ENCODE results near the gene OR6P1. TPM values are rescaled to one million over a fixed set of nuclear protein-coding genes. Genes with fewer than 3 reads are reported as not detected.

OR6P1 gene
- total RNA-seq = not detected in 2 replicates

GRCh38 chr1:158570480-158570879 lies at the start of gene OR6P1:
OR6P1 (minus strand) TSS chr1:158570580; CDS start chr1:158563604, 6,976 bp downstream.

GRCh38 chr1:158604968-158605367 lies 34.6 kb upstream of the OR6P1 start, which contains the start of gene OR10Z1:
OR10Z1 (plus strand) TSS chr1:158605268; CDS start chr1:158606439, 1,171 bp downstream.

GRCh38 chr1:158579733-158580132 lies 9.4 kb upstream of the OR6P1 start, which contains the start of gene OR10X1:
OR10X1 (minus strand) TSS chr1:158579899; CDS start chr1:158579899, 0 bp downstream.

GRCh38 chr1:158554352-158554751 lies 16.0 kb downstream of the OR6P1 start, which contains the start of gene OR6Y1:
OR6Y1 (minus strand) TSS chr1:158554405; CDS start chr1:158548105, 6,300 bp downstream.

Other genes starting within 250 kb of the OR6P1 start
- gene CD1B, start 239.0 kb downstream of the OR6P1 start, total RNA-seq = not detected in 2 replicates
- not detected in 2 replicates for gene CD1E, start 216.7 kb downstream of the OR6P1 start, total RNA-seq
- not detected in 2 replicates for gene OR10T2, start 171.1 kb downstream of the OR6P1 start, total RNA-seq
- gene OR10K2, start 144.3 kb downstream of the OR6P1 start, total RNA-seq = not detected in 2 replicates
- gene OR10K1, start 108.7 kb downstream of the OR6P1 start, total RNA-seq = not detected in 2 replicates
- not detected in 2 replicates for gene OR10R2, start 98.4 kb downstream of the OR6P1 start, total RNA-seq
- gene OR6Y1, start 16.2 kb downstream of the OR6P1 start, total RNA-seq = not detected in 2 replicates
- gene OR10X1, start 9.3 kb upstream of the OR6P1 start, total RNA-seq = not detected in 2 replicates
- gene OR10Z1, start 34.7 kb upstream of the OR6P1 start, total RNA-seq = not detected in 2 replicates
- gene SPTA1, start 116.1 kb upstream of the OR6P1 start, total RNA-seq = not detected in 2 replicates
- not detected in 2 replicates for gene OR6K2, start 130.1 kb upstream of the OR6P1 start, total RNA-seq
- under 0.01 TPM in 1 of 2 replicates, not detected in the other for gene OR6K3, start 150.1 kb upstream of the OR6P1 start, total RNA-seq
- gene OR6K6, start 184.1 kb upstream of the OR6P1 start, total RNA-seq = not detected in 2 replicates
- not detected in 2 replicates for gene OR6N1, start 201.6 kb upstream of the OR6P1 start, total RNA-seq
- not detected in 2 replicates for gene OR6N2, start 210.6 kb upstream of the OR6P1 start, total RNA-seq